GM19023 (cell line): Measurements from ENCODE around the gene SPPL2B.

Experiments used
- ATAC-seq: cut with Tn5 transposase; IDR thresholded peaks from one replicate; pipeline ENCODE4 v1.9.1; 2021; ENCODE audit warnings: mild to moderate bottlenecking, moderate library complexity; ENCODE audit not compliant: unreplicated experiment

SPPL2B gene

GRCh38 chr19:2296141-2296540 lies 32.3 kb upstream of the SPPL2B start:
- no peak for ATAC-seq

DNA sequence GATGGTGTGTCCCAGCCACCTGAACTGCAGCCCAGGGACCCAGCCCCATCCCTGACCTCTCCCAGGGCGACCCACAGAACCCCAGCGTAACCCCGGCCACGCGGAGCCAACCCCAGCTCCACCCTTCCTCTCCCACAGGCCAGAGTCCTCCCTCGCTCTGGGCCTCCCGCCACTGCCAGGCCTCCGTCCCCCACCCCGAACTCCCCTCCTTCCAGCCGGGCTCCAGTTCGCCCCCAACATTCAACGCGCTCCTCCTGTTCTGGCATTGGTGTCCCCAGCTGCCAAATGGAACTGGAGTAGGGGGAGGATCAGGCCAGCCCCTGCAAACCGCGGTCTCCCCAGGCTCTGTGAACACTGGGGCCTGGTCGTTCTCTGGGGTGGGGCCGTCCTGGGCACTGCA lies 28.0 kb upstream of the SPPL2B start:
- ATAC-seq, result no peak

GRCh38 chr19:2302319-2303210 lies 25.9 kb upstream of the SPPL2B start:
- ATAC-seq, result no peak

DNA sequence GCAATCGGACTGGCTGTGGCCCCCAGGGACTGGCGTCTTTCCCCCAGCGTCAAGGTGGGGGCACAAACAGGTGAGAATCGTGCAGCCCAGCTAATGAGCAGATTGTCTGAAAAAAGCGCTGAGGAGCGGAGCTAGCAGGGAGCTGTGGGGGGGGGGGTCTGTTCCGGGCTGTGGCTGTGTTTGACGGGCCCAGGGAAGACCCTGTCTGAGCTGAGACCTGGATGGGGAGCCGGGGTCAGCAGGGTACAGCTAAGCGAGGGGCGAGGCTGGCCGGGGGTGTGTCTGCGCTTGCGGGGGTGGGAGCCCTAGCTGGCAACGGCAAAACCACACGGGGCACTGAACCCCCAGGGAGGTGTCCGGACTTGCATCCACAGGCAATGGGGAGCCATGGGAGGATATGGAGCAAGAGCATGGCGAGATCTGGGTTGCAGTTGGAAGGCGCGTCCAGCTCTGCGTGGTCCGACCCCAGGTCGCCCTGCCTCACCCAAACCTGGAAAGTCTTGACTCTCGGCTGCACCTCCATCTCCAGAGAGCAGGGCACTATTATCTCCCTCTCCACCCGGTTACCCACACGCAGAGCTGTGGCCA lies 25.2 kb upstream of the SPPL2B start:
- no peak for ATAC-seq

DNA sequence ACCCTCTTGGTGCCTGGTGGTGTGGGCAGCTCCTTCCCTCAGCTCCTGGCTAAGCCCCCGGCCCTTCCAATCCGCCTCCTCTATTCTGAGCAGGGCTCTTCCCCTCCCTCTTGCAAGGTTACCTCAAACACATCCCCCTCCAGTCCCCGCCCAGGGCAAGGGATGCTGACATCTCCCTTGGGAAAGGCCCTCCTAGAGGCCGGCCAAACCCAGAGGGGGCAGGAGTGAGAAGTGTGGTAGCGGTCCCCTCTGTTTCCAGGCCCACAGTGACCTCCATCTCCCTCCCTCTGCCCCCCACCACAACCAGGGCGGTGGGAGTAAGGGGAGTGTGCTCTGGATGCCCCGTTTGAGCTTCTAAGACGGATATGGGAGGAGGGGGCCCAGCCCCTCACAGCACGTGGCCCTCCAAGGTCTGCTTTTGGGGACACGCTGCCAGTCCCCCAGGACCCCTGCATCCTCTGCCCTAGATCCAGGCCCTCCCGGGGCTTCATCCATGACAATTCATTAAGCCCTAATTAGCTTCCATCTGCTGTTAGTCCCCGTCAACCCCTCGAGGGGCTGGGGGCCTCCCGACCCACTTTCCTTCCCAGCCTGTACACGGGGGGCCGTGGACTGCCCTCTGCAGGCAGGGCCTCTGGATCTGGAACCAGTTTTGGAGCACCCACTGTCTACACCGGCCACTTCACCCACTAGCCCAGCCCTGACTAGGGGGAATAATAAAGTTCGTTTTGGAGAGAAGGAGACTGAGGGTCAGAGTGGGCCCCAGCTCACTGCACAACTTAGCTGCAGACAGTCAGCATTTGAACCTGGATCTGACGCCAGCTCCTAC lies 22.8 kb upstream of the SPPL2B start:
- no peak for ATAC-seq

- no peak for ATAC-seq
These were observed 22.1 kb upstream of the SPPL2B start for GRCh38 chr19:2306281-2306806.

DNA sequence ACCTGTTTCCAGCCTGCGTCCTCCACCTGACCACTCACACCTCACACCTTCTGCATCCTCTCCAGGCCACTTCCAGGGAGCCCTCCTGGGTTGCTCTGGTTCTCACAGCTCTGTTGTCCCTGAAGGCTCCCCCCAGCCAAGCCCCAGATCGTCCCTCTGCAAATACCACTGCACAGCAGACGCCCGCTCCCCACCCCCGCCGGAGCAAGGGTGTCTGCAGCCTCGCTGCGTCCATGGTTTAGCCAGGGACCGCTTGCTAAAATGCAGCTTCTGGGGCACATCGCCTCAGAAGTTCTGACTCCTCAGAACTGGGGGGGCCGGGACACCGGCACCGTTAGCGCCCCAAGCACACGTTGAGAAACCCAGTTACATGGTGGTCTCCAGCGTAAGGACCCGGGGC lies 21.5 kb upstream of the SPPL2B start:
- ATAC-seq, result no peak

- no peak for ATAC-seq
These were observed 20.9 kb upstream of the SPPL2B start for GRCh38 chr19:2307518-2308012.

- no peak for ATAC-seq
These were observed 20.3 kb upstream of the SPPL2B start, which contains the start of gene LINGO3 for GRCh38 chr19:2308114-2308556. LINGO3 (minus strand) TSS chr19:2308154; CDS start chr19:2291776, 16,378 bp downstream.

DNA sequence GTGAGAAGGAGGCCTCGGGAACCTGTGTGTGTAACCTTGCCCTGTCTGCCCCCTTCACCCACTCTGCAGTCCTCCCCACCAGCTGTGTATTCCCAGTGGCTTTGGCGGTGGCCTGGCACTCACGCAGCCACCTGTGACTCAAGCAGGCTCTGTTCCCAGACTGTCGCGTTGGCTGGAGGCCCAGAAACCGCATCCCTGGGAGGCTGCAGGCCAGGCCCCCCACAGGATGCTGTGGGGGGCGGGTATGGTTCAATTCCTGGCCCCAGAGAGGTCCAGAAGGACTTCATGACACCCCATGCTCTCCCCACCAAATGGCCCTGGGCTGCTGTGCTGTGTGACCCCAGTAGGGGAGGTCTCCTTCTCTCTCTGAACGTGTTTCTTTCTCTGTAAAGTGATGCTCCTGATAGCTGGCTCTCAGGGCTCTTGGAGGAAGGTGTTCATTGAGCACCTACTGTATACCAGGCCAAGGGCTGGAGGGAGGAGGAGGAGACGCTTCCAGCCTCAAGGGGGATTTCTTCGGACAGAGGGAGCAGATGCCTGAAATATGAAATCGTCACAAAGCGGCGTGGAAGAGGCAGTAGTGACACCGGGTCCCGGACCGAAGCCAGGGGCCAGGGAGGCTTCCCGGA lies 18.6 kb upstream of the SPPL2B start:
- ATAC-seq, result no peak

DNA sequence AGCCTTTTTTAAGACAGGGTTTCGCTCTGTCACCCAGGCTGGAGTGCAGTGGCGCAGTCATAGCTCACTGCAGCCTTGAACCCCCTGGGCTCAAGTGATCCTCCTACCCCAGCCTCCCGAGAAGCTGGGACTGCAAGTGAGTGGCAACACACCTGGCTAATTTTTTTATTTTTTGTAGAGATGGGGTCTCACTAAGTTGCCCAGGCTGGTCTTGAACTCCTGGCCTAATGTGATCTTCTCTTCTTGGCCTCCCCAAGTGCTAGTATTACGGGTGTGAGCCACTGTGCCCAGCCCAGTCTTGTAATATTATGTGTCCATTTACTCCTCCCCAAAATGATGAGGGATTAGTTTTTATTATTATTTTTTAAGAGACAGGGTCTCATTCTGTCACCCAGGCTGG lies 17.4 kb upstream of the SPPL2B start:
- no peak for ATAC-seq

GRCh38 chr19:2312820-2313501 lies 15.5 kb upstream of the SPPL2B start:
- ATAC-seq, result no peak

DNA sequence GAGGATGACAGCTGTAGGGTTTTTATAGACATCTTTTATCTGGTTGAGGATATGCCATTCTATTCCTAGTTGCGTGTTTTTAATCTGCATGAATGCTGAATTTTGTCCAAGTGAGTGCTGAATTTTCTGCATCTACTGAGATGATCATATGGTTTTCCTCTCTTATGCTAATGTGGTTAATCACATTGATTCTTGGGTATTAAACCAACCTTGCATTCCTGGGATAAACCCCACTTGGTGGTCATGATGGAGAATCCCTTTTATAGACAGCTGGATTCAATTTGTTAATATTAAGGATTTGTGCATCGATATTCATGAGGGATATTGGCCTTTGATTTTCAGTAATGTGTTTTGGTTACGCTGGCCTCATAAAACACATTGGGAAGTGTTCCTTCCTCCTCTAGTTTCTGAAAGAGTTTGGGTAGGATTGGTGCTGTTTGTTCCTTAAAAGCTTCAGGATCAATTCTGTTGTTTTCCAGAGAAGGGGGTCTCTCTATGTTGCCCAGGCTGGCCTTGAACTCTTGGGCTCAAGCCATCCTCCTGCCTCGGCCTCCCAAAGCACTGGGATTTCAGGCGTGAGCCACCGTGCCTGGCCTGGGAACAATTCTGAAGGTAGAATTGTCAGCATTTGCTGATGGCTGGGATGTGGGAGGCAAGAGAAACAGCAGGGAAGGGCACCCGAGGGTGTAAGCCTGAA lies 13.2 kb upstream of the SPPL2B start:
- ATAC-seq, result no peak

DNA sequence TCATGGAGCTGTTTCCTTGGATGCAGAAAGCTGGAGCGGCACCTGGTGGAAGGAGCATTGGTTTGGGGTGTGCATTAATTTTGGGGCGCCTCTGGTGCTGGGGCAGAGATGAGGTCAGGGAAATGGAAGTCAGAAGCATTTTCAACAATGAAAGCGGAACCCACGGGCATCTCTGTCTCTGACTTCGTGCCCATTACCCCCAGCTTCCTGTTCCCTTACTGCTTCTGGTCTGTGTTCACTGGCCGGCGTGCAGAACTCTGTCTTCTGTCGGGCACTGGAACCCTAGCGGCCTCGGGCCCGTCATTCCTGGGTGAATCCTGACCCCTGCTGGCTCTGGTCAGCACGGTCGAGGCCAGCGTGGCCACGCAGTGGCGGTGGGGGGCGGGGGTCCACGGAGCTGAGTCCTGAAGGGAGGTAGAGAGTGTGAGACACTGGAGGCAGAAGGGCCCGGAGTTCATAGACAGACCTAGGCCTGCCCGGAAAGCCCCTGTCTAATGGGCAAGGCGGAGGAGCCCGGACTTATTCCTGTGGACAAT lies 12.6 kb upstream of the SPPL2B start:
- ATAC-seq, result no peak

- no peak for ATAC-seq
These were observed 11.2 kb upstream of the SPPL2B start for GRCh38 chr19:2317300-2317699.

GRCh38 chr19:2317756-2318155 lies 10.7 kb upstream of the SPPL2B start:
- ATAC-seq, result no peak

GRCh38 chr19:2318923-2319322 lies 9.6 kb upstream of the SPPL2B start:
- no peak for ATAC-seq

DNA sequence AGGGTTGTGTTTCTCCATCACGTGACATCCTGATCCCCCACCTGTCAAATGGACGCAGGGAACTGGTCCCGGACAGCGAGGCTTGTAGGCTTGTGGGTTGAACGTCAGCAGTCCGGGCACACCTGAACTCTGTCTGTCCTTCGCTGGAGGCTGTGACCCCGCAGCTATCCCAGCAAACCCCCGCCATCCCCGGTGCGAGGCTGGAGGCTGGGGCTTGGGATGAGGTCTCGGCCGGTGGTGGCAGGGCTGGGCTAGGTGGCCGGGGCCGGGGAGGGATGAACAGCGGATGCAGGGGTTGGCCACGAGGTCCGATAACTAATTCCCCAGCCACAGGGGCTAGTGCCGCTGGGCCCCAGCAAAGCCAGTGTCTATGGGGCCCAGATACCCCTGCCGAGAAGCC lies 8.9 kb upstream of the SPPL2B start:
- ATAC-seq, result no peak

DNA sequence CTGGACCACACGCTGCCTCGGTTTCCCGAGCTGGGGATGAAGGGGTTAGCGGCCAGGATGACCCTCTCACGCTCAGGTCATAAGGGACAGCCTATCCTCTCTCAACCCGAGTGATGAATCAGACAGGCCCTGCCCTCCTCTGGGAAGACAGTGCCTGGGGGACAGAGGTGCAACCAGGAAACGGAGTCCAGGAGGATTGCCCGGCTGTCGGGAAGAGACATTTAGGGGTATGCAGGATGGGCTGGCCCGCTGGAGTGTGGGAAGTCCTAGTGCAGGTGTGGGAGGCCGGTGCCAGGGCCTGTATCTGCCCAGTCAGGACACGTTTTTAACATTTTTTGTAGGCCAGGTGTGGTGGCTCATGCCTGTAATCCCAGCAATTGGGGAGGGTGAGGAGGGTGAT lies 8.4 kb upstream of the SPPL2B start:
- ATAC-seq, result no peak
